NCI-H1930 (cell line): ENCODE results near the gene PCDHA11.
"Not testable (repeated sequence)": the region's sequence is repeated elsewhere in the genome, so short reads cannot be mapped to it uniquely, and the experiment has no call there.

Experiments used
- DNase-seq, 2 experiments: peaks; one replicate each; lab custom pipeline; 2025; lab: John Stamatoyannopoulos, UW

The PCDHA11 gene, protein sequence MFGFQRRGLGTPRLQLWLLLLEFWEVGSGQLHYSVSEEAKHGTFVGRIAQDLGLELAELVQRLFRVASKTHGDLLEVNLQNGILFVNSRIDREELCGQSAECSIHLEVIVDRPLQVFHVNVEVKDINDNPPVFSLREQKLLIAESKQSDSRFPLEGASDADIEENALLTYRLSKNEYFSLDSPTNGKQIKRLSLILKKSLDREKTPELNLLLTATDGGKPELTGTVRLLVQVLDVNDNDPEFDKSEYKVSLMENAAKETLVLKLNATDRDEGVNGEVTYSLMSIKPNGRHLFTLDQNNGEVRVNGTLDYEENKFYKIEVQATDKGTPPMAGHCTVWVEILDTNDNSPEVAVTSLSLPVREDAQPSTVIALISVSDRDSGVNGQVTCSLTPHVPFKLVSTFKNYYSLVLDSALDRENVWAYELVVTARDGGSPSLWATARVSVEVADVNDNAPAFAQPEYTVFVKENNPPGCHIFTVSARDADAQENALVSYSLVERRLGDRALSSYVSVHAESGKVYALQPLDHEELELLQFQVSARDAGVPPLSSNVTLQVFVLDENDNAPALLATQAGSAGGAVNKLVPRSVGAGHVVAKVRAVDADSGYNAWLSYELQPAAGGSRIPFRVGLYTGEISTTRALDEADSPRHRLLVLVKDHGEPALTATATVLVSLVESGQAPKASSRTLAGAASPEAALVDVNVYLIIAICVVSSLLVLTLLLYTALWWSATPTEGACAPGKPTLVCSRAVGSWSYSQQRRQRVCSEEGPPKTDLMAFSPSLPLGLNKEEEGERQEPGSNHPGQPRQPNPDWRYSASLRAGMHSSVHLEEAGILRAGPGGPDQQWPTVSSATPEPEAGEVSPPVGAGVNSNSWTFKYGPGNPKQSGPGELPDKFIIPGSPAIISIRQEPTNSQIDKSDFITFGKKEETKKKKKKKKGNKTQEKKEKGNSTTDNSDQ

DNA sequence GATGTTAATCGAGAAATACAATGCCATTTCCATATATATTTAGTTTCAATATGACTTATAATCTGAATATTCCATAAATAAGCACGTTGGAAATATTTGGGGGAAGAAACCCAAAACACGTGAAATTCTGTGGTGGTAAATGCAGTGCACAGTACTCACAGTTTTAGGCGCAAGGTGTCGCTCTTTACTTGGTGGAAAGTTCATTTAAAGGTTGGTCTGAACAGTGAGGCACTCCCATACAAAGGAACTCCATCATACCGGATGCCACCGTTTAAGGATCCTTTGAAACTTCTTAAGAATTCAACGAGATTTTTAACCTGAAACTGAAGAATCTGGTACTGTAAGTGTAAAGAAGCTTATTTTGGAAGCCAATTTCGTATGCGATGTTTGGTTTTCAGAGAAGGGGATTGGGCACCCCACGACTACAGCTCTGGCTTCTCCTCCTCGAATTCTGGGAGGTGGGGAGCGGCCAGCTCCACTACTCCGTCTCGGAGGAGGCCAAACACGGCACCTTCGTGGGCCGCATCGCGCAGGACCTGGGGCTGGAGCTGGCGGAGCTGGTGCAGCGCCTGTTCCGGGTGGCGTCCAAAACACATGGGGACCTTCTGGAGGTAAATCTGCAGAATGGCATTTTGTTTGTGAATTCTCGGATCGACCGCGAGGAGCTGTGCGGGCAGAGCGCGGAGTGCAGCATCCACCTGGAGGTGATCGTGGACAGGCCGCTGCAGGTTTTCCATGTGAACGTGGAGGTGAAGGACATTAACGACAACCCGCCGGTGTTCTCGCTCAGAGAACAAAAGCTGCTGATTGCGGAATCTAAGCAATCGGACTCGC, at the start of gene PCDHA11:
TSS of gene PCDHA11 (plus strand) at position 237 of the 834 bp plus-strand sequence. CDS start at position 384, 147 bp downstream.
- no peak for DNase-seq

DNA sequence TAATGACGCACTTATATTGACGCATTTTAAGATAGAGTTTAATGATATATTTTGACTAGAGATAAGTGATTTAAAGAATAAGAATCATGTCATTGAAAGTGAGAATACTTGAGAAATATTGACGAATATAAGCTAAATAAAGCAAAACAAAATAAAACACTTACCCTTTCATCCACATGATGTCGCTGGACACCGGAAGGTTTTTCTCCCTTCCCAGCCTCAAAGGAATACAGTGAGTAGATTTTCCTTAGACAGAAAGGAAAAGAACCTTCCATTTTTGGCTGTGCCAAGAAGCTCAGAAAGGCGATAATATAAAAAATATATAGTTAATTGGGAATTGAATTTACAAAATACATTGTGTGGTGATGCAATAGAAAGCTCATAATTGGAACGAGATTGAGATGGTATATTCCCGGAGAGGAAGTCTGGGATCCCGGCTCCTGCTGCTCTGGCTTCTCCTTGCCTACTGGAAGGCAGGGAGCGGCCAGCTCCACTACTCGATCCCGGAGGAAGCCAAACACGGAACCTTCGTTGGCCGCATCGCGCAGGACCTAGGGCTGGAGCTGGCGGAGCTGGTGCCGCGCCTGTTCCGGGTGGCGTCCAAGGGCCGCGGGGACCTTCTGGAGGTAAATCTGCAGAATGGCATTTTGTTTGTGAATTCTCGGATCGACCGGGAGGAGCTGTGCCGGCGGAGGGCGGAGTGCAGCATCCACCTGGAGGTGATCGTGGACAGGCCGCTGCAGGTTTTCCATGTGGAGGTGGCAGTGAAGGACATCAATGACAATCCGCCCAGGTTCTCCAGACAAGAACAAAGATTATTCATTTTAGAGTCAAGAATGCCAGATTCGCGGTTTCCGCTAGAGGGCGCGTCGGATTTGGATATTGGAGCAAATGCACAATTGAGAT, 47.1 kb upstream of the PCDHA11 start, which contains the start of gene PCDHA5:
TSS of gene PCDHA5 (plus strand) at position 239 of the 906 bp plus-strand sequence.
- DNase-seq = no peak

DNA sequence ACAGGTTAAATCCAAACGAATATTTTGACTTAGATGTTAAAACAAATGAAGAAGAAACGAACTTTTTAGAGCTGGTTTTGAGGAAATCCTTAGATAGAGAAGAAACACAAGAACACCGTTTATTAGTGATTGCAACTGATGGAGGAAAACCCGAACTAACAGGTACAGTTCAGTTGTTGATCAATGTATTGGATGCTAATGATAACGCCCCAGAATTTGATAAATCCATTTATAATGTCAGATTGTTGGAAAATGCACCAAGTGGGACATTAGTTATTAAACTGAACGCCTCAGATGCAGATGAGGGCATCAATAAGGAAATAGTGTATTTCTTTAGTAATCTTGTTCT, 46.5 kb upstream of the PCDHA11 start:
- DNase-seq = no peak

DNA sequence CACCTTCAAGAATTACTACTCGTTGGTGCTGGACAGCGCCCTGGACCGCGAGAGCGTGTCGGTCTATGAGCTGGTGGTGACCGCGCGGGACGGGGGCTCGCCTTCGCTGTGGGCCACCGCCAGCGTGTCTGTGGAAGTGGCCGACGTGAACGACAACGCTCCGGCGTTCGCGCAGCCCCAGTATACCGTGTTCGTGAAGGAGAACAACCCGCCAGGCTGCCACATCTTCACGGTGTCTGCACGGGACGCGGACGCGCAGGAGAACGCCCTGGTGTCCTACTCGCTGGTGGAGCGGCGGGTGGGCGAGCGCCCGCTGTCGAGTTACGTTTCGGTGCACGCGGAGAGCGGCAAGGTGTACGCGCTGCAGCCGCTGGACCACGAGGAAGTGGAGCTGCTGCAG, 45.8 kb upstream of the PCDHA11 start:
- not testable (repeated sequence) for DNase-seq

DNA sequence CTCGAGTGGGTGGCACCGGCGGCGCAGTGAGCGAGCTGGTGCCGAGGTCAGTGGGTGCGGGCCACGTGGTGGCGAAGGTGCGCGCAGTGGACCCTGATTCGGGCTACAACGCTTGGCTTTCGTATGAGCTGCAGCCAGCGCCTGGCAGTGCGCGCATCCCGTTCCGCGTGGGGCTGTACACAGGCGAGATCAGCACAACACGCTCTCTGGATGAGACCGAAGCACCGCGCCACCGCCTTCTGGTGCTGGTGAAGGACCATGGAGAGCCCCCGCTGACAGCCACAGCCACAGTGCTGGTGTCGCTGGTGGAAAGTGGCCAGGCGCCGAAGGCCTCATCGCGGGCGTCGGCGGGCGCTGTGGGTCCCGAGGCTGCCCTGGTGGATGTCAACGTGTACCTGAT, 45.3 kb upstream of the PCDHA11 start:
- DNase-seq = no peak

DNA sequence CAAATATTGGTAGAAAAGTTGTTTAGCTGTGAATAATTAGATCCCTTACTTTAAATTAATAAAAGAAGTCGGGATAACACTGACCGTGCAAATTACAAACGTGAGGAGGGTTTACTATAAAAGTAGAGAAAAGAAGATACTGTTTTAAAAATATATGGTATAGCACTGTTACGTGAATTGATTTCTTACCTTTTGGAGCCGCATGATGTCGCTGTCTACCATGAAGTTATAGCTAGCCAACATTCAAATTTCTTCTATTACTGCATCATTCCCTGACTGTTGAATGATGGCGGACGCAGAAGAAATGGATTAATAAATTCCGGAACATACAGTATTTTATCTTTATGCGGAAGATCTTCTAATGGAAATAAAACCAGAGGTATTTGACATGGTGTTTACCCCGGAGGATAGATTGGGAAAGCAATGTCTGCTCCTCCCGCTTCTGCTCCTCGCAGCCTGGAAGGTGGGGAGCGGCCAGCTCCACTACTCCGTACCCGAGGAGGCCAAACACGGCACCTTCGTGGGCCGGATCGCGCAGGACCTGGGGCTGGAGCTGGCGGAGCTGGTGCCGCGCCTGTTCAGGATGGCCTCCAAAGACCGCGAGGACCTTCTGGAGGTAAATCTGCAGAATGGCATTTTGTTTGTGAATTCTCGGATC, 40.9 kb upstream of the PCDHA11 start, which contains the start of gene PCDHA6:
TSS of gene PCDHA6 (plus strand) at position 257 of the 658 bp plus-strand sequence. CDS start at position 389, 132 bp downstream.
- DNase-seq = no peak

DNA sequence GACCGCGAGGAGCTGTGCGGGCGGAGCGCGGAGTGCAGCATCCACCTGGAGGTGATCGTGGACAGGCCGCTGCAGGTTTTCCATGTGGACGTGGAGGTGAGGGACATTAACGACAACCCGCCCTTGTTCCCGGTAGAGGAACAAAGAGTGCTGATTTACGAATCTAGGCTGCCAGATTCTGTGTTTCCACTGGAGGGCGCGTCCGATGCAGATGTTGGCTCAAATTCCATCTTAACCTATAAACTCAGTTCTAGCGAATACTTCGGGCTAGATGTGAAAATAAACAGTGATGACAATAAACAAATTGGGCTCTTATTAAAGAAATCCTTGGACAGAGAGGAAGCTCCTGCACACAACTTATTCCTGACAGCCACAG, 40.4 kb upstream of the PCDHA11 start:
- DNase-seq = no peak

DNA sequence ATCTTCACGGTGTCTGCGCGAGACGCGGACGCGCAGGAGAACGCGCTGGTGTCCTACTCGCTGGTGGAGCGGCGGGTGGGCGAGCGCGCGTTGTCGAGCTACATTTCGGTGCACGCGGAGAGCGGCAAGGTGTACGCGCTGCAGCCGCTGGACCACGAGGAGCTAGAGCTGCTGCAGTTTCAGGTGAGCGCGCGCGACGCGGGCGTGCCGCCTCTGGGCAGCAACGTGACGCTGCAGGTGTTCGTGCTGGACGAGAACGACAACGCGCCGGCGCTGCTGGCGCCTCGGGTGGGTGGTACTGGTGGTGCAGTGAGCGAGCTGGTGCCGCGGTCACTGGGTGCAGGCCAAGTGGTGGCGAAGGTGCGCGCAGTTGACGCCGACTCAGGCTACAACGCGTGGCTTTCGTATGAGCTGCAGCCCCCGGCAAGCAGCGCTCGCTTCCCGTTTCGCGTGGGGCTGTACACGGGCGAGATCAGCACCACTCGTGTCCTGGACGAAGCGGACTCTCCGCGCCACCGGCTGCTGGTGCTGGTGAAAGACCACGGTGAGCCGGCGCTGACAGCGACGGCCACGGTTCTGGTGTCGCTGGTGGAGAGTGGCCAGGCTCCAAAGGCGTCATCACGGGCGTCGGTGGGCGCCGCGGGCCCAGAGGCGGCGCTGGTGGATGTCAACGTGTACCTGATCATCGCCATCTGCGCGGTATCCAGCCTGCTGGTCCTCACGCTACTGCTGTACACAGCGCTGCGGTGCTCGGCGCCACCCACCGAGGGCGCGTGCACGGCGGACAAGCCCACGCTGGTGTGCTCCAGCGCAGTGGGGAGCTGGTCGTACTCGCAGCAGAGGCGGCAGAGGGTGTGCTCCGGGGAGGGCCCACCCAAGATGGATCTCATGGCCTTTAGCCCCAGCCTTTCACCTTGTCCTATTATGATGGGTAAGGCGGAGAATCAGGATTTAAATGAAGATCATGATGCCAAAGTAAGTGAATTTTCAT, 39.0 kb upstream of the PCDHA11 start:
- not testable (repeated sequence) for DNase-seq

DNA sequence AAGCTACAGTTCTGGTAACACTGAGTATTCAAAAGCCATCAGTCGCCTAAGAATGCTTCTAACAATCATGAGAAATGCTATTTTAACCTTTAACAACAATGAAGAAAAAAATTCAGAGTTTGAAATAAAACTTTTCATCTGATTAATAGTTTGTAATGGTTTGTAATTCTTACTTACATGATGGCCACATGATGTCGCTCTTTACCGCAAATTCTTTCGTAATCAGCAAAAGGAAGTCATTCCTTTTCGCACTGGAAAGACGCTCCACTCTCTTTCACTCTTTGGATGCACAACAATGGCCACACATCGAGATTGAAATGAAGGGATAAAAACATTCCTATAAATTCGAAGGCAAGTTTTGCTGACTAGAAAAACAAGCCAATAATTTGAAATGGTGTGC, 34.8 kb upstream of the PCDHA11 start, which contains the start of gene PCDHA7:
TSS of gene PCDHA7 (plus strand) at position 277 of the 400 bp plus-strand sequence. CDS start at position 392, 115 bp downstream.
- no peak for DNase-seq

DNA sequence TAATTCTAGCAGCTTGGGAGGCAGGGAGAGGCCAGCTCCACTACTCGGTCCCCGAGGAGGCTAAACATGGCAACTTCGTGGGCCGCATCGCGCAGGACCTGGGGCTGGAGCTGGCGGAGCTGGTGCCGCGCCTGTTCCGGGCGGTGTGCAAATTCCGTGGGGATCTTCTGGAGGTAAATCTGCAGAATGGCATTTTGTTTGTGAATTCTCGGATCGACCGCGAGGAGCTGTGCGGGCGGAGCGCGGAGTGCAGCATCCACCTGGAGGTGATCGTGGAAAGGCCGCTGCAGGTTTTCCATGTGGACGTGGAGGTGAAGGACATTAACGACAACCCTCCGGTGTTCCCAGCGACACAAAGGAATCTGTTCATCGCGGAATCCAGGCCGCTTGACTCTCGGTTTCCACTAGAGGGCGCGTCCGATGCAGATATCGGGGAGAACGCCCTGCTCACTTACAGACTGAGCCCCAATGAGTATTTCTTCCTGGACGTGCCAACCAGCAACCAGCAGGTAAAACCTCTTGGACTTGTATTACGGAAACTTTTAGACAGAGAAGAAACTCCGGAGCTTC, 34.2 kb upstream of the PCDHA11 start:
- not testable (repeated sequence) for DNase-seq

DNA sequence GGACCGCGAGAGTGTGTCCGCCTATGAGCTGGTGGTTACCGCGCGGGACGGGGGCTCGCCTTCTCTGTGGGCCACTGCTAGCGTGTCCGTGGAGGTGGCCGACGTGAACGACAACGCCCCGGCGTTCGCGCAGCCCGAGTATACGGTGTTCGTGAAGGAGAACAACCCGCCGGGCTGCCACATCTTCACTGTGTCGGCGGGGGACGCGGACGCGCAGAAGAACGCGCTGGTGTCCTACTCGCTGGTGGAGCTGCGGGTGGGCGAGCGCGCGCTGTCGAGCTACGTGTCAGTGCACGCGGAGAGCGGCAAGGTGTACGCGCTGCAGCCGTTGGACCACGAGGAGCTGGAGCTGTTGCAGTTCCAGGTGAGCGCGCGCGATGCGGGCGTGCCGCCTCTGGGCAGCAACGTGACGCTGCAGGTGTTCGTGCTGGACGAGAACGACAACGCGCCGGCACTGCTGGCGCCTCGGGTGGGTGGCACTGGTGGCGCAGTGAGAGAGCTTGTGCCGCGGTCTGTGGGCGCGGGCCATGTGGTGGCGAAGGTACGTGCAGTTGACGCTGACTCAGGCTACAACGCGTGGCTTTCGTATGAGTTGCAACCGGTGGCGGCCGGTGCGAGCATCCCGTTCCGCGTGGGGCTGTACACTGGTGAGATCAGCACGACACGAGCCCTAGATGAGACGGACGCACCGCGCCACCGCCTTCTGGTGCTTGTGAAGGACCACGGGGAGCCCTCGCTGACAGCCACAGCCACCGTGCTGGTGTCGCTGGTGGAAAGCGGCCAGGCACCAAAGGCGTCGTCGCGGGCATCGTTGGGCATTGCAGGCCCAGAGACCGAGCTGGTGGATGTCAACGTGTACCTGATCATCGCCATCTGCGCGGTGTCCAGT, 32.9 kb upstream of the PCDHA11 start:
- no peak for DNase-seq

DNA sequence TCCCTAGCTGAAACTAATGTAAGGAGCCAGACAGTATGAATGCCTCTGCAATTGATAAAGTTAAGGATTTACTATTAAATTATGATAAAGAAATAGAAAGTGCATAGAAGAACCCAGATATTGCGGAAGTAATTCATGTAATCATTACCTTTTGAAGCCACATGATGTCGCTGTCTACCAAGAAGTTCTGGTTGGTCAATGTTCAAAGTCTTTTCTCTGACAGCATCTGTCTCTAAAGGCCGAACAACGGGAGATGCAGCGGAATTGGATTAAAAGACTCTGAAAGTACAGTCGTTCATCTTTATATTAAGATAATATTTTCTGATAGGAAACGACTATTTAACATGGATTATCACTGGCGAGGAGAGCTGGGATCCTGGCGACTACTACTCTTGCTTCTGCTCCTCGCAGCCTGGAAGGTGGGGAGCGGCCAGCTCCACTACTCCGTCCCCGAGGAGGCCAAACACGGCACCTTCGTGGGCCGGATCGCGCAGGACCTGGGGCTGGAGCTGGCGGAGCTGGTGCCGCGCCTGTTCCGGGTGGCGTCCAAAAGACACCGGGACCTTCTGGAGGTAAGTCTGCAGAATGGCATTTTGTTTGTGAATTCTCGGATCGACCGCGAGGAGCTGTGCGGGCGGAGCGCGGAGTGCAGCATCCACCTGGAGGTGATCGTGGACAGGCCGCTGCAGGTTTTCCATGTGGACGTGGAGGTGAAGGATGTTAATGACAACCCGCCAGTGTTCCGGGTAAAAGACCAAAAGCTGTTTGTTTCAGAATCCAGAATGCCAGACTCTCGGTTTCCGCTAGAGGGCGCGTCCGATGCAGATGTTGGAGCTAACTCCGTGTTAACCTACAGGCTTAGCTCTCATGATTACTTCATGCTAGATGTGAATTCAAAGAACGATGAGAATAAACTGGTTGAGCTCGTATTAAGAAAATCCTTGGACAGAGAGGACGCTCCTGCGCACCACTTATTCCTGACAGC, 27.5 kb upstream of the PCDHA11 start, which contains the start of gene PCDHA8:
TSS of gene PCDHA8 (plus strand) at position 210 of the 985 bp plus-strand sequence. CDS start at position 345, 135 bp downstream.
- no peak for DNase-seq

DNA sequence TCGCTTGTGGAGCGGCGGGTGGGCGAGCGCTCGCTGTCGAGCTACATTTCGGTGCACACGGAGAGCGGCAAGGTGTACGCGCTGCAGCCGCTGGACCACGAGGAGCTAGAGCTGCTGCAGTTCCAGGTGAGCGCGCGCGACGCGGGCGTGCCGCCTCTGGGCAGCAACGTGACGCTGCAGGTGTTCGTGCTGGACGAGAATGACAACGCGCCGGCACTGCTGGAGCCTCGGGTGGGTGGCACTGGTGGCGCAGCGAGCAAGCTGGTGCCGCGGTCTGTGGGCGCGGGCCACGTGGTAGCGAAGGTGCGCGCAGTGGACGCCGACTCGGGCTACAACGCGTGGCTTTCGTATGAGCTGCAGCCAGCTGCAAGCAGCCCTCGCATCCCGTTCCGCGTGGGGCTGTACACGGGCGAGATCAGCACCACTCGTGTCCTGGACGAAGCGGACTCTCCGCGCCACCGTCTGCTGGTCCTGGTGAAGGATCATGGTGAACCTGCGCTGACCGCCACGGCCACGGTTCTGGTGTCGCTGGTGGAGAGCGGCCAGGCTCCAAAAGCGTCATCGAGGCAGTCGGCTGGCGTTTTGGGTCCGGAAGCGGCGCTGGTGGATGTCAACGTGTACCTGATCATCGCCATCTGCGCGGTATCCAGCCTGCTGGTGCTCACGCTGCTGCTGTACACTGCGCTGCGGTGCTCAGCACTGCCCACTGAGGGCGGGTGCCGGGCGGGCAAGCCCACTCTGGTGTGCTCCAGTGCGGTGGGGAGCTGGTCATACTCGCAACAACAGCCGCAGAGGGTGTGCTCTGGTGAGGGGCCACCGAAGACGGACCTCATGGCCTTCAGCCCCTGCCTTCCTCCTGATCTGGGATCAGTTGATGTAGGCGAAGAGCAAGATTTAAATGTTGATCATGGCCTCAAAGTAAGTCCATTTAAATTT, 25.7 kb upstream of the PCDHA11 start:
- no peak for DNase-seq

DNA sequence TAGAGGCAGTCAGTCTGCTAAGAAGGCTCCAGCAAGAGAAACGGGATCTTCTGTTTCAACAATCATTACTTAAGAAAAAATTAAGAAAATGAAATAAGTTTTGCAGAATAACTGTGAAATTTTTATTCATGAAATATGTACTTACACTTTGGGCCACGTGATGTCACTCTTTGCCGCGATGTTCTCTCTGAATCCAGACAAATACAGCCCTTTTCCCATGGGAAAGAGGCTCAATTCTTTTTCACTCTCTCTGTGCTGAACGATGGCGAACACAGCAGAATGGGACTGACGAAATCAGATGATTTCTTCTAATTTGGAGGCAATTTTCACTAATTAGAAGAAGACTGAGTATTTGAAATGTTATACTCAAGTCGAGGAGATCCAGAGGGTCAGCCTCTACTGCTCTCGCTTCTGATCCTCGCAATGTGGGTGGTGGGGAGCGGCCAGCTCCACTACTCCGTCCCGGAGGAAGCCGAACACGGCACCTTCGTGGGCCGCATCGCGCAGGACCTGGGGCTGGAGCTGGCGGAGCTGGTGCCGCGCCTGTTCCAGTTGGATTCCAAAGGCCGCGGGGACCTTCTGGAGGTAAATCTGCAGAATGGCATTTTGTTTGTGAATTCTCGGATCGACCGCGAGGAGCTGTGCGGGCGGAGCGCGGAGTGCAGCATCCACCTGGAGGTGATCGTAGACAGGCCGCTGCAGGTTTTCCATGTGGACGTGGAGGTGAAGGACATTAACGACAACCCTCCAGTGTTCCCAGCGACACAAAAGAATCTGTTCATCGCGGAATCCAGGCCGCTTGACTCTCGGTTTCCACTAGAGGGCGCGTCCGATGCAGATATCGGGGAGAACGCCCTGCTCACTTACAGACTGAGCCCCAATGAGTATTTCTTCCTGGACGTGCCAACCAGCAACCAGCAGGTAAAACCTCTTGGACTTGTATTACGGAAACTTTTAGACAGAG, 20.3 kb upstream of the PCDHA11 start, which contains the start of gene PCDHA9:
TSS of gene PCDHA9 (plus strand) at position 244 of the 964 bp plus-strand sequence. CDS start at position 358, 114 bp downstream.
- DNase-seq = not testable (repeated sequence)
